Measurements from ENCODE around the gene CAP1. TPM values are rescaled to one million over a fixed set of nuclear protein-coding genes. Genes with fewer than 3 reads are reported as not detected.

CAP1 gene
- total RNA-seq, 1 donor from 2014 or later, result 378 TPM

DNA sequence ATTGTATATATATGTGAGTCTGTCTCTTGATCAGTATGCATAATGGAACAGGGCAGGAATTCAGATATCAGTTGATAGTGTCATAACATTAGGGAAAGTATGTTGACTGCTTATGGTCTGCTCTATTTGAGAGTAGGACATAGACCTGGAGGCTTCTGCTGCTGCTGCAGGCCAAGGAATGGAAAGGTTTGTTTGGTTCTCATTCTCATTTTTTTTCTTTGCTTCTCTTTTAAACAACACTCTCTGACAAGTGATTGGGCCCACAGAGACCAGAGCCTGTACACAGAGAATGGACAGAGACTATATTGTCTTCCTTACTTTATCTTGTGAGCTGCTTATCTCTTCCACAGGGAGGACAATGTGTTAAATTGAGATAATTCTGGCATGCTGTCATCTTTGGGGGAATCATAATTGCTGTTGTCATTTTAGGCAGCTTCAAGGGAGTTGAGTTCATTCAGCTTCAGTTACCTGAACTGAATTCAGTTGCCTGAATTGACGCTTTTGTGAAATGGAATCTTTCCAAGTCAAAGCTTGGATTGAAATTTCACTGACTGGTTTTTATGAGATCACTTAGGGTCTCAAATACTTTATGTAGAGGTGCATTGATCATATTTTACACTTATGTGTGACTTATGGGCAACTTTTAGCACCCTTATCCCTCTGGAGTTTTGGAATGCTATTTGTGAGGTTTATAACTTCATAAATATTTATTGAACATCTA, 16.9 kb downstream of the CAP1 start:
- peaks cover 15% of the 10 kb centered on the region for H3K36me3 Mint-ChIP-seq (ENCODE audit: low read depth, unreplicated experiment)
- H3K4me1 Mint-ChIP-seq (ENCODE audit: unreplicated experiment), result peaks cover 69% of the 10 kb centered on the region
- H3K4me3 Mint-ChIP-seq (ENCODE audit: unreplicated experiment), result no peak overlapping the region
- peaks cover 3% of the 10 kb centered on the region for H3K27me3 Mint-ChIP-seq (ENCODE audit: unreplicated experiment)
- peak overlapping the region; percentile 90 for H3K27ac Mint-ChIP-seq (ENCODE audit: unreplicated experiment)
- TF ChIP-seq, protein P1, sequence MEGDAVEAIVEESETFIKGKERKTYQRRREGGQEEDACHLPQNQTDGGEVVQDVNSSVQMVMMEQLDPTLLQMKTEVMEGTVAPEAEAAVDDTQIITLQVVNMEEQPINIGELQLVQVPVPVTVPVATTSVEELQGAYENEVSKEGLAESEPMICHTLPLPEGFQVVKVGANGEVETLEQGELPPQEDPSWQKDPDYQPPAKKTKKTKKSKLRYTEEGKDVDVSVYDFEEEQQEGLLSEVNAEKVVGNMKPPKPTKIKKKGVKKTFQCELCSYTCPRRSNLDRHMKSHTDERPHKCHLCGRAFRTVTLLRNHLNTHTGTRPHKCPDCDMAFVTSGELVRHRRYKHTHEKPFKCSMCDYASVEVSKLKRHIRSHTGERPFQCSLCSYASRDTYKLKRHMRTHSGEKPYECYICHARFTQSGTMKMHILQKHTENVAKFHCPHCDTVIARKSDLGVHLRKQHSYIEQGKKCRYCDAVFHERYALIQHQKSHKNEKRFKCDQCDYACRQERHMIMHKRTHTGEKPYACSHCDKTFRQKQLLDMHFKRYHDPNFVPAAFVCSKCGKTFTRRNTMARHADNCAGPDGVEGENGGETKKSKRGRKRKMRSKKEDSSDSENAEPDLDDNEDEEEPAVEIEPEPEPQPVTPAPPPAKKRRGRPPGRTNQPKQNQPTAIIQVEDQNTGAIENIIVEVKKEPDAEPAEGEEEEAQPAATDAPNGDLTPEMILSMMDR (IDR thresholded peaks at IDR 0.05; ENCODE audit: unreplicated experiment), result no peak
- H3K9me3 Mint-ChIP-seq (ENCODE audit: unreplicated experiment), result no peaks in the 10 kb centered on the region
- no peak for DNase-seq (ENCODE audit: low spot score)

GRCh38 chr1:40058097-40058452, 17.5 kb downstream of the CAP1 start:
- TF ChIP-seq, protein P1 (IDR thresholded peaks at IDR 0.05; ENCODE audit: unreplicated experiment), result no peak
- H3K4me1 Mint-ChIP-seq (ENCODE audit: unreplicated experiment), result peaks cover 69% of the 10 kb centered on the region
- peak overlapping the region; percentile 1 for H3K4me3 Mint-ChIP-seq (ENCODE audit: unreplicated experiment)
- H3K9me3 Mint-ChIP-seq (ENCODE audit: unreplicated experiment), result no peaks in the 10 kb centered on the region
- peaks cover 3% of the 10 kb centered on the region for H3K27me3 Mint-ChIP-seq (ENCODE audit: unreplicated experiment)
- H3K36me3 Mint-ChIP-seq (ENCODE audit: low read depth, unreplicated experiment), result peaks cover 15% of the 10 kb centered on the region
- H3K27ac Mint-ChIP-seq (ENCODE audit: unreplicated experiment), result peak overlapping the region; percentile 77
- DNase-seq (ENCODE audit: low spot score), result no peak

DNA sequence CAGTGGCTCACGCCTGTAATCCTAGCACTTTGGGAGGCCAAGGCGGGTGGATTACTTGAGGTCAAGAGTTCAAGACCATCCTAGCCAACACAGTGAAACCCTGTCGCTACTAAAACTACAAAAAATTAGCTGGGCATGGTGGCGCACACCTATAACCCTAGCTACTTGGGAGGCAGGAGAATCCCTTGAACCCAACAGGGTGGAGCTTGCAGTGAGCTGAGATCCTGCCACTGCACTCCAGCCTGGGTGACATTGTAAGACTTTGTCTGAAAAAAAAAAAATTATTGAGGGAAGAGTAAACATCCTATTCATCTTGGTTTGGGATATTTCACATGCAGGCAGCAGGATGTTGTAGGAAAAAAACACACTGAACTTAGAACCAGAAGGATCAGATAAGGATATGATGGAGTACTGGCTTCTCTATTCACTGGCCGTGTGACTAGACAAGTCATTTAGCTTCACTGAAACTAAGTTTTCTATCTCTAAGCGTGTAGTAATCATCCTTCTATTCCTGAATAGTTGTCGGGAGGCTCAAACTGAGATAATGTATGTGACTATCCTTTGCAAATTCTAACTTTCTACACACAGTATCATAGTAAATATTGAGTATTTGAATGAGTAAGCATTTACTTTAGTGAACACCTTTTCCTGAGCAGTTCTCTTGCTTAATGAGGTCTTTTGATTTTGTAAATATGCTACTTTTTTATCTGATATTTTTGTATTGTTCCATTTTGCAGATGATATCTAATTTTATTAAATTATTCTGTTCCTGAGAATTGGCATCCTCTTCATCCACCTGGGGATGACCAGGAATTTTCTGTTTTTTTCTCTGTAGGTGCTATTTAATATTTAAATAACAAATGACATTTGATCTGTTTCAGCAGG, 18.2 kb downstream of the CAP1 start:
- Mint-ChIP-seq H3K4me3 (ENCODE audit: unreplicated experiment) (peak overlapping the region; percentile 1), H3K4me1 (ENCODE audit: unreplicated experiment) (peaks cover 71% of the 10 kb centered on the region), H3K27me3 (ENCODE audit: unreplicated experiment) (peaks cover 3% of the 10 kb centered on the region), H3K27ac (ENCODE audit: unreplicated experiment) (peak overlapping the region; percentile 77), H3K9me3 (ENCODE audit: unreplicated experiment) (no peaks in the 10 kb centered on the region), H3K36me3 (ENCODE audit: low read depth, unreplicated experiment) (peaks cover 19% of the 10 kb centered on the region)
- no peak for DNase-seq (ENCODE audit: low spot score)
- TF ChIP-seq, protein P1 (IDR thresholded peaks at IDR 0.05; ENCODE audit: unreplicated experiment), result no peak

- H3K27ac Mint-ChIP-seq (ENCODE audit: unreplicated experiment), result peak overlapping the region; percentile 77
- peaks cover 3% of the 10 kb centered on the region for H3K27me3 Mint-ChIP-seq (ENCODE audit: unreplicated experiment)
- peaks cover 24% of the 10 kb centered on the region for H3K36me3 Mint-ChIP-seq (ENCODE audit: low read depth, unreplicated experiment)
- peak; percentile 26 for DNase-seq (ENCODE audit: low spot score)
- TF ChIP-seq, protein P1 (IDR thresholded peaks at IDR 0.05; ENCODE audit: unreplicated experiment), result no peak
- no peak overlapping the region for H3K4me3 Mint-ChIP-seq (ENCODE audit: unreplicated experiment)
- H3K4me1 Mint-ChIP-seq (ENCODE audit: unreplicated experiment), result peaks cover 77% of the 10 kb centered on the region
- no peaks in the 10 kb centered on the region for H3K9me3 Mint-ChIP-seq (ENCODE audit: unreplicated experiment)
Measured at GRCh38 chr1:40059338-40059959, 18.9 kb downstream of the CAP1 start.

Measured in endothelial cell (in vitro differentiated cells).